ENCODE data around the gene LIMCH1.
"Not testable (repeated sequence)": the region's sequence is repeated elsewhere in the genome, so short reads cannot be mapped to it uniquely, and the experiment has no call there.

The LIMCH1 gene, protein sequence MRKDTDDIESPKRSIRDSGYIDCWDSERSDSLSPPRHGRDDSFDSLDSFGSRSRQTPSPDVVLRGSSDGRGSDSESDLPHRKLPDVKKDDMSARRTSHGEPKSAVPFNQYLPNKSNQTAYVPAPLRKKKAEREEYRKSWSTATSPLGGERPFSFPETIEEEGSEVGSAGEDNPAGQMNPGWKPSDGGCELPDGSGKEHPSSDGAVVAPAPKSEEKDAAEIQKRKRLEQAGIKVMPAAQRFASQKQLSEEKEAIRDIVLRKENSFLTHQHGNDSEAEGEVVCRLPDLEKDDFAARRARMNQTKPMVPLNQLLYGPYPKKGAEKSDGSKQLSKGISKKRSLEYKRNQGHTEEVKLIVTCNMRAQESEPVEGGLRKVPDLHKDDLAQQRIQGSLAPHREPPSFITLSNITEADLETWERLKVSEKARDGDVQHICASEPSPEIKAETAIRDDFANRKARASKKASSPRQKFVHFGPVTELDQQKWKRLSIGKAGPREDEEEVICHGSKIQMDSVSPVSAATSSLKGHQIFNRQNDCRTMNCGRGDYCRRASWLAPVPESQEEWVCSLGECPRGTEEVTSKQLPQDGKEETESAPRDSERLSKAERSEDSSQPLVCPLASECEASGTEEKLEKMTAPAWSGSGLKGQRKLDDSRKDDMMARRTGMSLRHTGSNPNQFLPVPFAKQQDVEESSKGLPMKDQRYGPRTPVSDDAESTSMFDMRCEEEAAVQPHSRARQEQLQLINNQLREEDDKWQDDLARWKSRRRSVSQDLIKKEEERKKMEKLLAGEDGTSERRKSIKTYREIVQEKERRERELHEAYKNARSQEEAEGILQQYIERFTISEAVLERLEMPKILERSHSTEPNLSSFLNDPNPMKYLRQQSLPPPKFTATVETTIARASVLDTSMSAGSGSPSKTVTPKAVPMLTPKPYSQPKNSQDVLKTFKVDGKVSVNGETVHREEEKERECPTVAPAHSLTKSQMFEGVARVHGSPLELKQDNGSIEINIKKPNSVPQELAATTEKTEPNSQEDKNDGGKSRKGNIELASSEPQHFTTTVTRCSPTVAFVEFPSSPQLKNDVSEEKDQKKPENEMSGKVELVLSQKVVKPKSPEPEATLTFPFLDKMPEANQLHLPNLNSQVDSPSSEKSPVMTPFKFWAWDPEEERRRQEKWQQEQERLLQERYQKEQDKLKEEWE (N-terminal part only)

DNA sequence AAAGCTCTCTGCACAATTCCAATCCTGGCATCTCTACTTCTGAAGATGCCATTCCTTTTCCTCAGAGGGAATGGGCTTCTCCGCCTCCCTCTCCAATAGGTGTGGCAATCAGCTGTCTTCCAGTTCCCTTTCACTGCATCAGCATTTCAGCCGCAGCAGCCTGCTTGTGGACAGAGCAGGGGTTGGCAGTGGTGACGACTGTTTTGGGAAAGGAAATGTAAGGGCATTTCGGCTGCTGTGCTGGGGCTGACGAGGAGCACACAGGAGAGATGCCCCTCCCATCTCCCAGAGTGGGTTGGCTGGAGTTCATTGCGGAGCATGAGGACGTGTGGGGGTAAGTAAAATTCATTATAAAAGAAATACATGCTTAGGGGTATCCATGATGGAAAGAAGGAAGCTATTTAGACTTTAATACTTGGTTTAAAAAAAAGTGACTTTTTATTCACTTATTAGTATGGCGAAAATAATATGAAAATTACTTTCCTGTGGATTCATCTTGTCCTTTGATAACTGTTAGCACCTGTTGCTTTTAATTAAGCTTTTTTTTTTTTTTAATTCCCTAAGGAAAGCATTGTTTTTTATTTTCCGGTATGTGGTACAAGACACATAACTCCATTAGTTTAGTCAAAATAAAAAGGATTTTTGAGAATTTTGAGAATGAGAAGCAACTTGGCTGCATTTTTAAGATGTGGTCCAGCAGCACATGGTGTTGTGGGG is at the start of gene LIMCH1:
LIMCH1 (plus strand) TSS at position 141 of the 717 bp plus-strand sequence. CDS start 67,839 bp downstream, outside the sequence.
- DNase-seq (ENCODE audit: low read depth in 2 of 2) = no peak

DNA sequence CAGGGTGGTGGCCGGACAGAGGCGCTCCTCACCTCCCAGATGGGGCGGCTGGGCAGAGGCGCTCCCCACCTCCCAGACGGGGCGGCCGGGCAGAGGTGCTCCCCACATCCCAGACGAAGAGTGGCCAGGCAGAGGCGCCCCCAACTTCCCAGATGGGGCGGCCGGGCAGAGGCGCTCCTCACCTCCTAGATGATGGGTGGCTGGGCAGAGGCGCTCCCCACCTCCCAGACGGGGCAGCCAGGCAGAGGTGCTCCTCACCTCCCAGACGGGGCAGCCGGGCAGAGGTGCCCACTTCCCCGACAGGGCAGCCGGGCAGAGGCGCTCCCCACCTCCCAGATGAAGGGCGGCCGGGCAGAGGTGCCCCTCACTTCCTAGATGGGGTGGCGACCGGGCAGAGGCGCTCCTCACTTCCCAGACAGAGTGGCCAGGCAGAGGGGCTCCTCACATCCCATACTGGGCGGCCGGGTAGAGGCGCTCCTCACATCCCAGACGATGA is 46.8 kb upstream of the LIMCH1 start:
- not testable (repeated sequence) for DNase-seq (ENCODE audit: low read depth in 2 of 2)

DNA sequence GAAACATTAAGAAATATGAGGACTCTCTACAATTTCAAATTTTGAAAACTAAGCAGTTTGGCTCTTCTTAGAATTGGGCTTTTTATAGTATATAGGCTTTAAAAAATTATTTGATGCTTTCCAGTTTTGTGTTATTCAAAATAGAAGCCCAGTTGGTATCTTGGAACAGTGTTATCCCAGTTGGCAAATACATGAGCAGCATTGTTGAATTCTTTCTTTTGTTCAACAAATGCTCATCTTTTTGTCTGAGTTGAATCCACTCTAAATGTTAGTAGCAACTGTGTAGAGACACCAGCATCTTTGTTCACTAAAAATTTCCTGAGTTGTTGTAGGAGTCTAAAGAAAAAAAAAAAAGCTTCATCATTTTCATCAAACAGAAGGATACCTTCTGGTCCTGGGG is 41.0 kb upstream of the LIMCH1 start:
- DNase-seq (ENCODE audit: low read depth in 2 of 2) = no peak

DNA sequence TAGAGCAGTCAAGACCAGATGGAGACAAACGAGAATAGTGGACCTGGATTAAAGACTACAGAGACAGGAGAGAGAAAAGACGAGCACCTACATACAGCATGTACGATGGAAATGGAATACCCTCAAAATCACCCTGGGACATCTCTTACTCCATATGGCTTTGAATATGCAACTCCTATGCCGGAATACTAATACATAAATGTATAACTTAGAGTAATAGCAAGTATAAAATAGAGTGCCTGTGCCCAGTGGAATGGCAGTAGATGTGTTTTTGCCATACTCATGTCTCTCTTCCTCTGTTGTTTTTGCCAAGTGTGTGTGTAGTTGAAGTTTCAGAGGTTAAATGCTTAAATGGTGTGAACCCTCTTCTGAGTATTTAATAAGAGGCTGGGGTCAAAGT is 39.8 kb upstream of the LIMCH1 start:
- DNase-seq (ENCODE audit: low read depth in 2 of 2) = no peak

DNA sequence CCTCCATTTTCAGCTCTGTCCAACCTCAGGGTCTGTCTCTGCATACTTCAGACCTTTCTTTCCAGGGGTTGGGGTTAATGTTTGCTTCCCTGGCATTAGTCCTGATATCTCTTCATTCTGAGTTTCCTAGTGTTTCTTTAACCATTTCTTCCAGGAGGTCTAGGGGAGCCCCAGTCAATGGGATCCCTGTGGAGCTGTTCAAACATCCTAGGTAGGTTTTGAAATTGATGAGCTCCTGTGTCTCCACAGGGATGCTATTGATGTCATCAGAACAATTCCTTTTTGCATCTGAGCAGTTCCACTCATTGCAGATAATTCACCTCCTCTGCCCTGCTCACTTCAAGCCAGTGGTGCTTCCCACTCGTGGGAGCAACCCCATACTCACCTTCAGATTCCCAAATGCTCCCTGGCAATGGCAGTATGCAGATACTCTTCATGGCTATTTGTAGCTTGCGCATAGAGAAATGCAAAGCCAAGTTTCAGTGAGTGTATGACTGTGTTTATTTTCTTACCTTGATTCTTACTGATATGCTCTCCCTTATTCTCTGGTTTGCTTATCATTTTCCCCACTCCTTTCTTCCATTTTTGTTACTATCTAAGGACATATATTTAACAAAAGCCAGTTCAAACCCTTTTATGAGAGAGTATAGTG is 33.7 kb upstream of the LIMCH1 start:
- no peak for DNase-seq (ENCODE audit: low read depth in 2 of 2)

DNA sequence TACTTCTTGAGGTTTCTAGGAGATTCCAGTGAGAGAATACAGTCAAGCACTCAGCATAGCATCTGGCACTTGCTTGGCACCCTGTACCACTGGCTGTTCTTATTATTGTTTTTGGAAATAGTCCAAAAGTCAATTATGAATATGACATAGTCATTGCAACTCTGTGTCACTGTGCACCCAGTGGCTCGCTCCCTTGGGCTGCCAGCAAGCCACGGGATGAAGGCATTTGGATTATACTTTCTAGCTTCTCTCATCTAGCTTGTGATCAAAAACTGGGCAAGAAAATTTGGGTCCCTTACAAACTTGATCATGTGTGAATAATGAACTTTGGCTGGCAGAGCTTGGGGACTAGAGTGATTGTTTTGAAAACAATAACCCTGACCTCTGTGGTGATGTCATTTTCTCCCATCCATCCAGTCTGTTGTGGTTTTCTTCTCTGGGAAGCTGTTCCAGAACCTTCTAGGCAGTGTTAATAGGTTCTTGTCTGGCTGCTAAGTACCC is 32.7 kb upstream of the LIMCH1 start:
- no peak for DNase-seq (ENCODE audit: low read depth in 2 of 2)

DNA sequence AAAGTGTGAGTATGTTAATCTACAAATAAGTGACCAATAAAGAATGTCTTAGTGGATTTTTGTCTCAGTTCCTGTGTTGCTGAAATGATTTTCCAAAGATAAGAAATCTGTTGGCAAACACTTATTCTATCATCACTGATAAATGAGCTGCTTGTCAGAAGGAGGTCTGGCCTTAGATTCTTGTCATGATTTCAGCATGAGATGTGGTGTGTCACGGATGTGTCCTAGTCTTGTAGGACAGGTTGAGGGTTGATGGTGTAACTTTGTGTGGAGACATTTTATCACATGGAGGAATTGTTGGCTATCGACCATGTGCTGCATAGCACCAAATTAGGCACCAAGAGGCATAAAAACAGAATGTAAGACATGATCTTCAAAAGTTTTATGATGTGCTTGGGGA is 31.8 kb upstream of the LIMCH1 start:
- no peak for DNase-seq (ENCODE audit: low read depth in 2 of 2)

DNA sequence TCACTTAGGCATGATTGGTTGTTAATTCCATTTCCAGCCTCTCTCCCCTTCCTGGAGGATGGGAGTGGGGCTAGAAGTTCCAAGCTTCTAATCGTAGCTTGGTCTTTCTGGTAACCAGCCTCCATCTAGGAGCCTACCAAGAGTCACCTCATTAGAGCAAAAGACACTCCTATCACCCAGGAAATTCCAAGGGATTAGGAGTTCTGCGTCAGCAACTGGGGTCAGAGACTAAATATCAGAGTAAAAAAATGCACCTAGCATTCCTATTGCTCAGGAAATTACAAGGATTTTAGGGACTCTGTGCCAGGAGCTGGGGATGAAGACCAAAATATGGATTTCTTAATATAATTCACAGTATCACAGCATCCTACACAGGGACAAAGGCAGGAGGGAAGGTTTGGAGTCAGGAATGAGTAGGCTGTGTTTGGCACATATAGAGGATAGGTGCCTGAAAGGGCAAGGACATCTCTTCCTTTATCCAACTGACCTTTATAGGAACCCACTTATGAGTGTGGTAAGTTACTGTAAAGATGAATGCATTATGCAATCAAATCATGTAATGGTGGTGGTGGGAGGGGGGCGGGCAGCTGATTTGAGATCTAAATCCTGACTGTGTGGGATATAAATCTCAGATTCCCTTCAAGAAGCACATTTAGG is 30.5 kb upstream of the LIMCH1 start:
- DNase-seq (ENCODE audit: low read depth in 2 of 2) = no peak

DNA sequence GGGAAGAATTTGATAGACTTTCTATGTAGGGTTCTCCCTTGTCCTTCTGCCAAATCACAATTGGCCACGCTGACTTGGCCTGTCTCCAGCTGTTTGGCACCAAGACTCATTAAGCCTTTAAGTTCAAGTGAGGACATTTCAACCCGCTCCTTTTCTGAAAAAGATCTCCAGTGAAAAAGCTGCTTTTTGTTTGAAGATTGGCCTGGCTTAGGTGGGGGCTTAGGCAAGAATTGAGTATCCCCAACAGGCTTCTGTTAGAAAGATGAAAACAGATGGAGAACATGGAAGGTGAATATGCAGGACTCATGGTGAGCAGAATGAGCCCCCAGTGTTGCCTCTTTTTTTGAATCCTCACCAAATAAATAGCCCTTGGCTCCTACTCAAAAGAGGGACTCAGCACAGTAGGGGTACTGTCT is 28.5 kb upstream of the LIMCH1 start:
- no peak for DNase-seq (ENCODE audit: low read depth in 2 of 2)

DNA sequence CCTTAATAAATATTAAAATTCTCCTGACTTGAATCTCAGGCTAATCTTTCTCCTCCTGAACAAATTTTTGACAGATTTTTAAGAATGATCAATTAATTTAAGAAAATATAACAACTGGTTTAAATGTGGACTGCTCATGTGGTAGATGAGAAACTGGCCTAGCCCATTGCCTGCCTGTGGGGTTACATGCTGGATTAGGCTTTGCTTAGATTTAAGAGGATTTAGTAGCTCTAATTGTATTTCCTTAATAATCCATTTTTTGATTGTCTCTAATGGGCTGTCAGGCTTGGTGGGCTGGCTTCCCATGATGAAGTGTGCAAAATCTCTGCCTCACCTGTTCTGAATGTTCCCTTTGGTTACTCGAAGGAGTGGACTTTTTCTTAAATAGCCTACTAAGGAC is 27.8 kb upstream of the LIMCH1 start:
- no peak for DNase-seq (ENCODE audit: low read depth in 2 of 2)

DNA sequence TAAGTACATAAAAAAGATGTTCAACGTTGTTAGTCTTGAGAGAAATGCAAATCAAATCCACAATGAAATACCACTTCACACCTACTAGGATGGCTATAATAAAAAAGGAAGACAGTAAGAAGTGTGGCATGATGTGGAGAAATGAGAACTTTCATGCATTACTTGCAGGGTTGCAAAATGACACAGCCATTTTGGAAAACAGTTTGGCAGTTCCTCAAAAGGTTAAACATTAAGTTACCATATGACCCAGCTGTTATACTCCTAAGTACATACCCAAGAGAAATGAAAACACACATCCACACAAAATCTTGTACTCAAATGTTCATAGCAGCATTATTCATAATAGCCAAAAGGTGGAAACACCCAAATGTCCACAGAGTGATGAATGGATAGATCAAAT is 25.8 kb upstream of the LIMCH1 start:
- no peak for DNase-seq (ENCODE audit: low read depth in 2 of 2)

DNA sequence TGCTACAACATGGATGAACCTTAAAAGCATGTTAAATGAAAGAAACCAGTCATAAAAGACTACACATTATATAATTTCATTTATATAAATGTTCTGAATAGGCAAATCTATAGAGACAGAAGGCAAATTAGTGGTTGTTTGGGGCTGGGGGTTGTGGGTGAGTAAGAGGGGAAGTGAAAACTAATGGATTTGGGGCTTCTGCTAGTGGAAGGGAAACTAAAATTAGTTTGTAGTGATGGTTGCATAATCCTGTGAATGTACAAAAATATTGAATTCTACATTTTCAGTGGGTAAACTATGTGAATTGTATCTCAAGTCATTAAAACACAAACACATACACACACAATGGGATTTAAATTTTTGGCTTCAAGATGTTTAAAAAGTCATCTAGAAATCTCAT is 25.4 kb upstream of the LIMCH1 start:
- no peak for DNase-seq (ENCODE audit: low read depth in 2 of 2)

DNA sequence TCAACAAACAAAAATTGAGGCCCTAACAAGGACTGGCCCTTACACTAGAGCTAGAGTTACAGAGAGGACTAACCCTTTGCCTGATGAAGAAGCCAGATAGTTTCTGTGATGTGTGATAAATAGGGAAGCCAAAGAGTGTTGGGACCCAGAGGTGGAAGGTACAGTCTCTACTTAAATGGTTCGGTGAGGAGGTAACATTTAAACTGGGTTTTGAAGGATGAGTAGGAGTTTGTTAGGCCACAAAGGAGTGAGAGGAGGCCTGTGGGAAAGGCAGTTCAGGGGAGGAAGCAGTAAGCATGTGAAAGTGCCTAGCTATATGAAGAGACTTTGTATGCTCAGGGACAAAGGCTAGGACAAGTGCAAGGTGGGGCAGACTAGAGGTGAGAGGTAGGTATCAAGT is 23.8 kb upstream of the LIMCH1 start:
- no peak for DNase-seq (ENCODE audit: low read depth in 2 of 2)

DNA sequence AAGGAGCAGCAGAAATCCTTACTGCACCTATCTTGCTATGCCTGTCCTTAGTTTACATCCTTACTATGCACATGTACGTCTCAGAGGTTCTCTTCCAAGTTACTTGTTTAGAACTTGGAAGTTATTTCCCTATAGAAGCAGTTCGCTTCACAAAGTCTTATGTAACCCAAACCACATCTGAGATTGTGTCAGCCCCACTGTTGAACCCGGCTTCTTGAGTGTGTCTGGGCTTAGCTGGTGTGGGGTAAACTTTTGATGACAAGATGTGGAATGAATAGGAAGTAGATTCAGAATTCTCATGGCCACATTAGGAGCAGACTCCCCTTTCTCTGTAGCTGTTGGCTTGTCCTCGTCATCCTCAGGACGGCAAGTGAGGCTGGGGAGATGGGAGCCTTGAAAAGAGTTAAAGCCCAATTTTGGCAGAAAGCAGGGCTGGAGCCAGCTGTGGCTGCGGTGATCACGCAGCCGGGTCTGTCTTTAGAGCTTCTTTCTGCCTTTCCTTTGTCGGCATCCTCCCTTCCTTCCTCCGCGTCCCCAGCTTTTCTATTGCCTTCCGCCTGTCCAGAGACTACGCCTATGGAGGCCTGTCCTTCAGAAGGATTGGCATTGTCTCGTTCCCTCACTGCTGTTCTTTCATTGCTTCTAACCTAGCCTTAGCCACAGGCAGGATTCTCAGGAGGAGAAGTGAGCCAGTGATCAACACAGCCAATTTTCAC is 23.0 kb upstream of the LIMCH1 start:
- no peak for DNase-seq (ENCODE audit: low read depth in 2 of 2)

DNA sequence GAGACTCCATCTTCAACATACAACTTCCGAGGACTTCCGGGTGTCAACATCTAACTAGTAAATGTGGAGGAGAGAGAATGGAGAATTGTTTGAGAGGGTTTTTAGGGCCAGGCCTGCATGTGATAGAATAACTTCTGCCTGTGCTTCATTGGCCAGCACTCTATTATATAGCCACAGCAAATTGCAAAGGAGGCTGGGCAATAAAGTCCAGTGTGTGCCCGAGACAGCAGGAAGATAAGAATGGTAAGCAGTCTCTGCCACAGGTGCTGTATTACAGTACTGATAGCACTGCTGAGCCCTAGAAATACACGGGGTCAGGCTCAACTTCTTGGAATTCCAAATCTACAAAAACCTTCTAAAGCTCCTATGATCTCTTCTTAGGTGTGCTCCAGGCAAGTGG is 20.8 kb upstream of the LIMCH1 start:
- no peak for DNase-seq (ENCODE audit: low read depth in 2 of 2)

DNA sequence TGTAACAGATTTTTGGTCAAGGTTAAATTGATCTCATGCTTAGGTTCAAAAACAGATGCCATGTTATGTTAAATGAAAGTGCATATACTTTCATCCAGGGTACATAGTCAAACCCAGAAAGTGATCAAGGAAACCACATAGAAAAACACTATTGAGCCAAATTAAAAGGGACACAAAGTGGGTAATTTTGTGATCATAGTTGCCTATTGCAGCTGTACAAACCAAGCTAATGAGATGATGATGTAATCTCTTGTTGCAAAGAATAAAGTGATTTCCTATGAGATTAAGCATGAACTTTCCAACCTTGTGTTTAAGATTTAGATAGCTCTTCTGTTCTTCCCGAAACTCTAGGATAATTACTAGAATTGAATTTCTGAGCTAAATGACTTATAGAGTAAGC is 20.2 kb upstream of the LIMCH1 start:
- DNase-seq (ENCODE audit: low read depth in 2 of 2) = no peak

DNA sequence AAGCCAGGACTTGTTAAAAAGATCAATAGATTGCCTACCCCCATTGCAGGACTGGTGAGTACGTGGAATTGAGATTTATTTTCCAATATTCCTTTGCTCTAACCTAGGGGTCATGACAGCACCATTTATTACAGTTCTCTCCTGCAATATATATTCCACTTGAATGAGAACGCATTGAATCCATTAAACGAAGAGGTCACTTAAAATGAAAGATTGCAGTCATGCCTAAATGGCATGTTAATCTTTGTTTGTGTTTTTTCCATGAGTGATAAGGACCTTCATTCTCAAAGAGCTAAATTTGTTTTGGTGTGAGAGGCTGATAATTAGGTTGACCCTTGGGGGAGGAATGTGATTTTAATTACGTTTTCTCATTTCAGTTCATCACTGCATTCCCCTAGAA is 13.5 kb upstream of the LIMCH1 start:
- DNase-seq (ENCODE audit: low read depth in 2 of 2) = no peak

DNA sequence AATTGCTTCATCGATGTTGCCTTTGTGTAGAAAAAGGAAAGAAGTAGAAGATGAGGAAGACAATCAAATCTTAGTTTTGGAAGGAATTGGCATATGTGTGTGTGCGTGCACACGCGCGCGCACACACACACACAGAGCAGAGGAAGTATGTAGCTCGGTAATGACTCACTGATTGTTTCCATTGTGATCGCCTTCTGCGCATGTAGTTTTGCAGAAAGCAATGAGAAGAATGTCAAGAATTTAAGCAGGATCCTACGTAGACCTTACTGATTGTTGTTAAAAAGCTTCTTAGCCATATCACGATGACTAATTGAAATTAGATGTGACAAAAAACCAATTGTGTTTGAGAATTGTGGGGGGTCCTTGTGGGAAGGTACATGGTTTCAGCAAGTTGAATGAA is 12.8 kb upstream of the LIMCH1 start:
- DNase-seq (ENCODE audit: low read depth in 2 of 2) = no peak

DNA sequence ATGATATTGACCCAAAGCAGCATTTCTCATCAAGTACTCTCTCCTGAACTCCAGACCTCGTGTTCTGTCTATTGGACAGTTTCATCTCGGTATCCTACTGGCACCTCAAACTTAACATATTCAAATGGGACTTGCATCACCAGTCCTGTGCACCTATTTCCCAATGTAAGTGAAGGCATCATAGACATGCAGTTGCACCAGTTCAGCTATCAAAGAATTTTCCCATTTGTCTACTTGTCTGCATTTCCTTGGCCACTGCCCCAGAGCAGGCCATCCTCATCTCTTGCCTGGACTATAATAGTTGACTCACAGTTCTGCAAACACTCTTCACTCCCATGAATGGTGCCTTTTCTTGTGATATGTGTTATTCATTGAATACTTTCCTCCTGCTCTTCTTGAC is 11.3 kb upstream of the LIMCH1 start:
- DNase-seq (ENCODE audit: low read depth in 2 of 2) = no peak

Data from stimulated activated CD8-positive, alpha-beta memory T cell treated with anti-CD3 and anti-CD28 coated beads, Interleukin-7, amount 100 ng/mL, for 1 hour (primary cell).